ENCODE results near the gene GRID2.
A peak's percentile ranks its signal among the peaks of the same experiment; 100 is the strongest.

GRID2 gene

DNA sequence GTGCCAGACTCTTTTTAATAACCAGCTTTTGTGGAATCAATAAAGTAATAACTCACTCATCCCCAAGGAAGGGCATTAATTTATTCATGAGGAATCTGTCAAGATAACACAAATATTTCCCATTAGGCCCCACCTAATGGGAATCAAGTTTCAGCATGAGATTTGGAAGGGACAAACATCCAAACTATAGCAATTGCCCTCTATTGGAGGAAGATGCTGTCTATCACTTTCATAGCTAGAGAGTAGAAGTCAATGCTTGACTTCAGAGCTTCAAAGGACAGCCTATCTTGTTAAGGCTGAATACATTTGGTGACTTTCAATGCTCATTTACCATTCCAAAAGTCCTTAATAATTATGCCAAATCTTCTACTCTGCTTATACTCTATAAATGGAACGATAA is 1439.9 kb downstream of the GRID2 start:
- DNase-seq (ENCODE audit: low read depth), result no peak
- no peak overlapping the region for H3K4me3 ChIP-seq (ENCODE audit: low read length)
- TF ChIP-seq, protein P1, sequence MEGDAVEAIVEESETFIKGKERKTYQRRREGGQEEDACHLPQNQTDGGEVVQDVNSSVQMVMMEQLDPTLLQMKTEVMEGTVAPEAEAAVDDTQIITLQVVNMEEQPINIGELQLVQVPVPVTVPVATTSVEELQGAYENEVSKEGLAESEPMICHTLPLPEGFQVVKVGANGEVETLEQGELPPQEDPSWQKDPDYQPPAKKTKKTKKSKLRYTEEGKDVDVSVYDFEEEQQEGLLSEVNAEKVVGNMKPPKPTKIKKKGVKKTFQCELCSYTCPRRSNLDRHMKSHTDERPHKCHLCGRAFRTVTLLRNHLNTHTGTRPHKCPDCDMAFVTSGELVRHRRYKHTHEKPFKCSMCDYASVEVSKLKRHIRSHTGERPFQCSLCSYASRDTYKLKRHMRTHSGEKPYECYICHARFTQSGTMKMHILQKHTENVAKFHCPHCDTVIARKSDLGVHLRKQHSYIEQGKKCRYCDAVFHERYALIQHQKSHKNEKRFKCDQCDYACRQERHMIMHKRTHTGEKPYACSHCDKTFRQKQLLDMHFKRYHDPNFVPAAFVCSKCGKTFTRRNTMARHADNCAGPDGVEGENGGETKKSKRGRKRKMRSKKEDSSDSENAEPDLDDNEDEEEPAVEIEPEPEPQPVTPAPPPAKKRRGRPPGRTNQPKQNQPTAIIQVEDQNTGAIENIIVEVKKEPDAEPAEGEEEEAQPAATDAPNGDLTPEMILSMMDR (IDR thresholded peaks at IDR 0.05; ENCODE audit: insufficient read depth, low read depth, low read length, missing control alignments), result no peak

DNA sequence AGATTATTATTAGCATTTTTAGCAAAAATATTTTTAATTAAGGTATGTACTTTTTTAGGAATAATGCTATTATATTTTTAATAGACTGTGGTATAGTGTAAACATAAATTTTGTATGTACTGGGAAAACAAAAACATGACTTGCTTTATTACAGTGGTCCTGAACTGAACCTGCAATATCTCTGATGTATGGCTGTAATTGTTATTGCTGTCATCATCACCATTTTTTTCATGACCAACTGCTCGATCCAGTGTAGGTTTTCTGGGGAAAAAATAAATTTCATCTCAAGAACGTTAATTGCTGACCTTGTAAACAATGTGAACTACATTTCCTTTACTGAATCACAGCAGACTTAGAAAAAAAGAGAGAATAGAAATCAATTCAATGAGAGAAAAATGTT is 1441.2 kb downstream of the GRID2 start:
- no peak for DNase-seq (ENCODE audit: low read depth)
- H3K4me3 ChIP-seq (ENCODE audit: low read length), result no peak overlapping the region
- TF ChIP-seq, protein P1 (IDR thresholded peaks at IDR 0.05; ENCODE audit: insufficient read depth, low read depth, low read length, missing control alignments), result no peak

DNA sequence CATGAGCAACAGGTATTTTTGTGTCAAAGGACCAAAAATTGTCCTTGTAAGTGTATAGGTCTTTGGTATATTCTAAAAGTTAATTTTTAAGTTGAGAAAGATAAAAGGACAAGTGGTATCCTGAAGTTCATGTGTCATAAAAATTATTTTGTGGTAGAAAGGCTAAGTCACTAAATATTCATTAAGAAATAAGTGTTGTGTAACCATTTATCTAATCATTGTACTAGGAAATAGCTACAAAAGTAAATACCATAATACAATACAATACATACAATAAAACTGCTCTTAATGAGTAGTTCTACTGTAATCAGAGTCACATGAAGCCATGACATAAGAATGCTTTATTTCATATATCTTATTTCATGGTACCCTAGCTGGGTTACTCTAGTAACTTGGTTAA is 1442.3 kb downstream of the GRID2 start:
- TF ChIP-seq, protein P1 (IDR thresholded peaks at IDR 0.05; ENCODE audit: insufficient read depth, low read depth, low read length, missing control alignments), result no peak
- H3K4me3 ChIP-seq (ENCODE audit: low read length), result no peak overlapping the region
- no peak for DNase-seq (ENCODE audit: low read depth)

DNA sequence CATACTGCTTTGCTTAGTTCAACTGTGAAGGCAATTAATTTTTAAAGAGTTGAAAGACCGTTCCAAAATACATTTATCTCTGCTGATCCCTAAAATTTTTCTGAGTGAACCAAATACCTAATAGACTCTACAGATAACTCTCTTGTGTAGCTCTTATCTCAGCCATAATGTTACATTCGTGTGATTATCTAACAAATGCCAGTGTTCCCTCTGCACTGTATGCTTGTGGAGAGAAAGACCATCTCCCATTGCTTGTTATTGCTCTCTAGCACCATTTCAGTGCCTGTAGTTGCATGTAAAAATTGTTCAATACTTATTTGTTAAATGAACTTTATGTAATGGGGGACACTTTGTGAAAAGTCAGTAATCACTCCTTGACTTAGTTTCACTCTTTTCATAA is 1443.5 kb downstream of the GRID2 start:
- no peak overlapping the region for H3K4me3 ChIP-seq (ENCODE audit: low read length)
- DNase-seq (ENCODE audit: low read depth), result no peak
- TF ChIP-seq, protein P1 (IDR thresholded peaks at IDR 0.05; ENCODE audit: insufficient read depth, low read depth, low read length, missing control alignments), result no peak

DNA sequence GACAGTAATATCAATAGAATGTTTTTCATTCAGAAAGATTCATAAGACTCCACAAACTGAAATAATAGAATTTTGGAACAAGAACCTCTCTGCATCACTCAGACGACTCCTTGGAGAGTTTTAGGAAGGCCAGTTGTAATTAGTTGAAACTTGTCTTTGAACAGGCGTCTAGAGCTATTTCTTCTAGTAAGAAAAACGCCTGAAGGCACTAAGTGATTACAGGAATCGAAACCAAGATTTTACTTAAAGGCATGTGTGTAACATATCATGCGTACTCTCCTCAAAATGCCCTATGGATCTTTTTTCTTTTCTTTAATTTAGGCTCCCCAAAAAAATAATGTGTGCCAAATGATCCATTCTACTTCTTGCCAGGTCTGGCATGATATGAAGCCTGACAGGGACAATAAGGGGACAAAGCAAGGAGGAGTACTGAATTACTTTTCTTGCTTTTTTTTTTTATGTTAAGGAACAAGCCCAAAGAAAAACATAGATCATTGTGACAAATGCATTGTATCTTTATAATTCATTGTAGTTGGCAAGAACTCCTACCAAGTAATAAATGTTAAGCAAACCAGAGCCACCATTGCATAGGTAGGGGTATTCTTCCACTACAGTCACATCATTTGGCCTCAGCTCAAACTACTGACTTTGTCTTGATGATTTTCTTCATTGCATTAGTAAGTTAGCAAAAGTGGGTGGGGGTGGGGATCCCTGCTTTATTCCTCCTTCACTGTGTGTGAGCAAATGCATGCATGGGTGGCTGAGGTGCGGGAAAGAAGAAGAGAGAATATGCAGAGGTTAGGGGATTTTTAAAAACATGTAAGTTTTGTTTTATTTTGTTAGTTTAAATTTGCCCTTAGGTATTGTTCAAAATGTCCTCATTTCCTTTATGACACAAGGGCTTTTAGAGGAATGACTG is 1444.9 kb downstream of the GRID2 start:
- H3K4me3 ChIP-seq (ENCODE audit: low read length), result no peak overlapping the region
- DNase-seq (ENCODE audit: low read depth), result peak; percentile 40
- TF ChIP-seq, protein P1 (IDR thresholded peaks at IDR 0.05; ENCODE audit: insufficient read depth, low read depth, low read length, missing control alignments), result no peak

DNA sequence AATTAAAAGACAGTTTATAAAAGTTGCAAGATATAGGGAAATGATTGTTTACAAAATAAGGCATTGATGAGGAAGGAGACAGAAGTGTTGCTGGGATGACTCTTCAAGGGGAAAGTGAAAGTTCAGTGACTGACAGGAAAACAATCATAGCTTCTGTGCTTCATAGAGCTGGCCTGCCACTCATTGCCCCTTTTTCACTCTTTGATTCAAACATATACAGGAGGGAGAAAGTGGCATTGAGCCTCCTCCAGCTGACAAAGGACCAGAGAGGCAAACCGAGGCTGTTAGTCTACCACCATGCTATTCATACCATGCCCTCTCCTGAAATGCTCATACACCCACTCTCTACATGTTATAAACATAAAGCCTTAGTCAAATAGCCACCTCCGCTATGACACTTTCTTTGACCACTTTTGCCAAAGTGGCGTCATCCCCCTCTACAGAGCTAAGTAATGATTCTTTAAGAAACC is 1445.6 kb downstream of the GRID2 start:
- no peak for DNase-seq (ENCODE audit: low read depth)
- H3K4me3 ChIP-seq (ENCODE audit: low read length), result no peak overlapping the region
- TF ChIP-seq, protein P1 (IDR thresholded peaks at IDR 0.05; ENCODE audit: insufficient read depth, low read depth, low read length, missing control alignments), result no peak
